ENCODE data around the gene STS. TPM values are rescaled to one million over a fixed set of nuclear protein-coding genes. Genes with fewer than 3 reads are reported as not detected.

The STS gene
- total RNA-seq, 4 donors from 2014 or later: 1.8 to 7.9 (median 5.3) TPM

DNA sequence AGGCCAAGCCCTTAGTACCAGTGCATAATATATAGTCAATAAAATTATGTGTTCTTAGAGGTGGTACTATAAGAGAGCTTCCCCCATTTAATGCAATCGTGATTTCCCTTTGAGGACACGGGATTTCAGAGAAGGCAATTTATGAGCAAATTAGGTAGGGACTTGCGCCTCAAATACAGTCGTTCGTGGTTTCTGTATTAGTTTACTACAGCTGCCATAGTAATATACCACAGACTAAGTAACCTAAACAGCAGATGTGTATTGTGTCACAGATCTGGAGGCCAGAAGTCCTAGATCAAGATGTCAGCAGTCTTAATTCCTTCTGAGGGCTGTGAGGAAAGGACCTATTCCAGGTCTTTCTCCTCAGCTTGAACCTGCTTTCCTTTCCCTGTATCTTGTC is 1.9 kb downstream of the STS start:
- Histone ChIP-seq H3K4me1 (peaks cover 0 to 11% (median 5%) of the 10 kb centered on the region in 4 donors), H3K4me3 (no peak overlapping the region), H3K36me3 (no peaks in the 10 kb centered on the region), H3K27me3 (no peaks in the 10 kb centered on the region), H3K9me3 (no peaks in the 10 kb centered on the region), H3K27ac (no peak overlapping the region)
- DNase-seq: no peak
- no peak for TF ChIP-seq EP300 (IDR thresholded peaks at IDR 0.05; ENCODE audit: low read depth)
- no peak for TF ChIP-seq CTCF (IDR thresholded peaks at IDR 0.05)
- in situ Hi-C loops (cut with MboI; ENCODE audit: low pct_ligation_motif_present in 1 of 4, low pct_unique_long_range_greater_than_20kb in 1 of 4, low sequenced_read_pairs in 3 of 4) (no loop called here), intact Hi-C loops (cut with DNase I; ENCODE audit: low total_unique reads) (no loop called here)
- WGBS, 2 donors (ENCODE audit: low coverage in 1 of 2): 56 to 61% methylated on average over 5 of the region's 5 CpGs

DNA sequence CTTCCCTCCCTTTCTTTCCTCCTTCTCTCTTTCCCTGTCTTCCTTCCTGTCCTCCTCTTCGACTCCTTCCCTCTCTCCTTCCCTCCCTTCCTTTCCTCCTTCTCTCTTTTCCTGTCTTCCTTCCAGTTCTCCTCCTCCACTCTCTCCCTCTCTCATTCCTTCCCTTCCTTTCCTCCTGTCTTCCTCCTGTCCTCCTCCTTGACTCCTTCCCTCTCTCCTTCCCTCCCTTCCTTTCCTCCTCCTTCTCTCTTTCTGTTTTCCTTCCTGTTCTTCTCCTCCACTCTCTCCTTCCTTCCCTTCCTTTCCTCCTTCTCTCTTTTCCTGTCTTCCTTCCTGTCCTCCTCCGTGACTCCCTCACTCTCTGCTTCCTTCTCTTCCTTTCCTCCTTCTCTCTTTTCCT is 5.7 kb downstream of the STS start:
- H3K27me3 ChIP-seq: no peaks in the 10 kb centered on the region
- no peak for TF ChIP-seq CTCF (IDR thresholded peaks at IDR 0.05)
- no peak for TF ChIP-seq EP300 (IDR thresholded peaks at IDR 0.05; ENCODE audit: low read depth)
- no peak for TF ChIP-seq POLR2A (IDR thresholded peaks at IDR 0.05)
- no peak for TF ChIP-seq POLR2AphosphoS5 (IDR thresholded peaks at IDR 0.05)
- no peaks in the 10 kb centered on the region for H3K4me1 ChIP-seq
- H3K9me3 ChIP-seq: no peaks in the 10 kb centered on the region
- H3K36me3 ChIP-seq: no peaks in the 10 kb centered on the region
- H3K27ac ChIP-seq: no peak overlapping the region
- in situ Hi-C loops (cut with MboI; ENCODE audit: low pct_ligation_motif_present in 1 of 4, low pct_unique_long_range_greater_than_20kb in 1 of 4, low sequenced_read_pairs in 3 of 4) (no loop called here), intact Hi-C loops (cut with DNase I; ENCODE audit: low total_unique reads) (no loop called here)
- no peak for DNase-seq
- 83% methylated on average over 1 to 2 of the region's 2 CpGs for WGBS, 2 donors (ENCODE audit: low coverage in 1 of 2)
- no peak overlapping the region for H3K4me3 ChIP-seq

GRCh38 chrX:7154041-7154597 is 6.6 kb downstream of the STS start:
- Histone ChIP-seq H3K4me1 (no peaks in the 10 kb centered on the region), H3K36me3 (no peaks in the 10 kb centered on the region), H3K27ac (no peak overlapping the region), H3K27me3 (no peaks in the 10 kb centered on the region), H3K9me3 (no peaks in the 10 kb centered on the region), H3K4me3 (no peak overlapping the region)
- TF ChIP-seq EP300 (IDR thresholded peaks at IDR 0.05; ENCODE audit: low read depth): no peak
- no peak for TF ChIP-seq POLR2AphosphoS5 (IDR thresholded peaks at IDR 0.05)
- no peak for TF ChIP-seq CTCF (IDR thresholded peaks at IDR 0.05)
- no peak for TF ChIP-seq POLR2A (IDR thresholded peaks at IDR 0.05)
- DNase-seq: no peak
- WGBS, 2 donors (ENCODE audit: low coverage in 1 of 2): 81% methylated on average over 7 of the region's 7 CpGs; no CpG with 5 or more reads in 1 of the 2 donors
- intact Hi-C loops (cut with DNase I; ENCODE audit: low total_unique reads): no loop called here
- in situ Hi-C loops (cut with MboI; ENCODE audit: low pct_ligation_motif_present in 1 of 4, low pct_unique_long_range_greater_than_20kb in 1 of 4, low sequenced_read_pairs in 3 of 4): no loop called here

- WGBS, 2 donors (ENCODE audit: low coverage in 1 of 2): 89 to 97% methylated on average over 1 of the region's 1 CpG
- intact Hi-C loops (cut with DNase I; ENCODE audit: low total_unique reads) (no loop called here), in situ Hi-C loops (cut with MboI; ENCODE audit: low pct_ligation_motif_present in 1 of 4, low pct_unique_long_range_greater_than_20kb in 1 of 4, low sequenced_read_pairs in 3 of 4) (no loop called here)
- Histone ChIP-seq H3K27me3 (no peaks in the 10 kb centered on the region), H3K4me1 (no peaks in the 10 kb centered on the region), H3K4me3 (no peak overlapping the region), H3K27ac (no peak overlapping the region), H3K9me3 (no peaks in the 10 kb centered on the region), H3K36me3 (no peaks in the 10 kb centered on the region)
- TF ChIP-seq POLR2A (IDR thresholded peaks at IDR 0.05): no peak
- no peak for TF ChIP-seq EP300 (IDR thresholded peaks at IDR 0.05; ENCODE audit: low read depth)
- TF ChIP-seq CTCF (IDR thresholded peaks at IDR 0.05): no peak
- TF ChIP-seq POLR2AphosphoS5 (IDR thresholded peaks at IDR 0.05): no peak
- DNase-seq: no peak
Observed at GRCh38 chrX:7155163-7155562, 7.7 kb downstream of the STS start.

Data from transverse colon (tissue), 4 donors.